Measurements from ENCODE around the gene CDC42EP4. TPM values are rescaled to one million over a fixed set of nuclear protein-coding genes. Genes with fewer than 3 reads are reported as not detected.

CDC42EP4 gene
- total and polyA plus RNA-seq, 2 experiments from 2014 or later = 62.4 to 82.7 TPM

DNA sequence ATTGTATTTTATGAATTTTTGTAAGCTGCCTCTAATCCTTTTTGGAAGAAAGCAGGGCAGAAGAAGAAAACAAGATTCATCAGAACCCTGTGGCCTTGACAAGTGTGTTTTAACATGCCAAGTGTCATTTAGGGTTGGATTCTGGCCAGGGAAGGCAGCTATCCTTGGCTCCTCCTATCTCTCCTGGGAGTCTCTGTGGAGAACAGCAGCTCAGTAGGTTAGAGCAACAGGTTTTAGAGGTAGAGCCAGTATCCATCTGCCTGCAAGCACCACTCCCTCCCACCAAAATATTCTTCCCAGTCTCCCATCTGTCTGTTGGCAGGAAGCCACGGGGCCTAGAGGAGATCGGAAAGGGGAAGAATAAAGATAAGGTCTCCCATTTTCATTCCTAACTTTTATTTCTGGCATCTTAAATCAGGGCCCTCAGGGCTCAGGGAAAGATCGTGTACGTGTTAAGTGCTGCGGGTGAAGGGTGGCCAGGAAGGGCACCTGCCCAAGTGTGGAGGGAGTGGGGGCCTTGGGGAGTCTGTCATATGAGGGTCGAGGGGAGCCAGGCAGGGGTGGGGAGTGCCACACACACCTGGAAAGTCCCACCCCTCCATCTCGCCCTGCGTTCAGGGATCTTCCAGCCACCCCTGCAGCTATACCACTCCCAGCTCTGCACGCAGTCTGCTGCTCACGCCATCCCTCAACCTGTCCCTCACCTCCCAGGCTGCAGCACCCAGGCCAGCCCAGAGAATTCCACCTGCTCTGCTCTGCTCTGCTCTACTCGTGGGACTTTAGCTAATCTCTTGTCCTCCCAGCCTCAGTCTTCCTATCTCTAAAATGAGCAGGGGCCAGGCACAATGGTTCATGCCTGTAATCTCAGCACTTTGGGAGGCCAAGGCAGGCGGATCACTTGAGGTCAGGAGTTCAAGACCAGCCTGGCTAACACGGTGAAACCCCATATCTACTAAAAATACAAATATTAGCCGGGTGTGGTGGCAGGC lies 33.0 kb downstream of the CDC42EP4 start:
- H2AFZ ChIP-seq = no peak overlapping the region
- WGBS (ENCODE audit: low lambda C conversion rate, missing lambda C conversion rate) = 48% methylated on average over 12 of the region's 14 CpGs
- no peak overlapping the region for H3K4me3 ChIP-seq
- no peaks in the 10 kb centered on the region for H3K36me3 ChIP-seq (replicated peaks; ENCODE audit: insufficient read depth, low read depth)
- DNase-seq (ENCODE audit: low spot score) = peak; percentile 33
- H3K9me2 ChIP-seq (replicated peaks; ENCODE audit: insufficient read depth) = no peaks in the 10 kb centered on the region
- no peaks in the 10 kb centered on the region for H3K9me3 ChIP-seq (ENCODE audit: low read depth)
- peak overlapping the region; percentile 34 for H3K4me2 ChIP-seq
- H4K20me1 ChIP-seq (ENCODE audit: insufficient read depth, poor library complexity, severe bottlenecking) = peaks cover 28% of the 10 kb centered on the region
- peaks cover 9% of the 10 kb centered on the region for H3K79me2 ChIP-seq
- H3K4me1 ChIP-seq (ENCODE audit: insufficient read depth) = peaks cover 14% of the 10 kb centered on the region
- no peaks in the 10 kb centered on the region for H3K27me3 ChIP-seq
- H3K27ac ChIP-seq = peak overlapping the region; percentile 26
- TF ChIP-seq, protein P1, sequence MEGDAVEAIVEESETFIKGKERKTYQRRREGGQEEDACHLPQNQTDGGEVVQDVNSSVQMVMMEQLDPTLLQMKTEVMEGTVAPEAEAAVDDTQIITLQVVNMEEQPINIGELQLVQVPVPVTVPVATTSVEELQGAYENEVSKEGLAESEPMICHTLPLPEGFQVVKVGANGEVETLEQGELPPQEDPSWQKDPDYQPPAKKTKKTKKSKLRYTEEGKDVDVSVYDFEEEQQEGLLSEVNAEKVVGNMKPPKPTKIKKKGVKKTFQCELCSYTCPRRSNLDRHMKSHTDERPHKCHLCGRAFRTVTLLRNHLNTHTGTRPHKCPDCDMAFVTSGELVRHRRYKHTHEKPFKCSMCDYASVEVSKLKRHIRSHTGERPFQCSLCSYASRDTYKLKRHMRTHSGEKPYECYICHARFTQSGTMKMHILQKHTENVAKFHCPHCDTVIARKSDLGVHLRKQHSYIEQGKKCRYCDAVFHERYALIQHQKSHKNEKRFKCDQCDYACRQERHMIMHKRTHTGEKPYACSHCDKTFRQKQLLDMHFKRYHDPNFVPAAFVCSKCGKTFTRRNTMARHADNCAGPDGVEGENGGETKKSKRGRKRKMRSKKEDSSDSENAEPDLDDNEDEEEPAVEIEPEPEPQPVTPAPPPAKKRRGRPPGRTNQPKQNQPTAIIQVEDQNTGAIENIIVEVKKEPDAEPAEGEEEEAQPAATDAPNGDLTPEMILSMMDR (IDR thresholded peaks at IDR 0.05; ENCODE audit: poor library complexity) = no peak
- TF ChIP-seq EZH2 (IDR thresholded peaks at IDR 0.05; ENCODE audit: borderline replicate concordance) (no peak), EZH2phosphoT487 (IDR thresholded peaks at IDR 0.05; ENCODE audit: low read depth, severe bottlenecking, unreplicated experiment) (no peak)

DNA sequence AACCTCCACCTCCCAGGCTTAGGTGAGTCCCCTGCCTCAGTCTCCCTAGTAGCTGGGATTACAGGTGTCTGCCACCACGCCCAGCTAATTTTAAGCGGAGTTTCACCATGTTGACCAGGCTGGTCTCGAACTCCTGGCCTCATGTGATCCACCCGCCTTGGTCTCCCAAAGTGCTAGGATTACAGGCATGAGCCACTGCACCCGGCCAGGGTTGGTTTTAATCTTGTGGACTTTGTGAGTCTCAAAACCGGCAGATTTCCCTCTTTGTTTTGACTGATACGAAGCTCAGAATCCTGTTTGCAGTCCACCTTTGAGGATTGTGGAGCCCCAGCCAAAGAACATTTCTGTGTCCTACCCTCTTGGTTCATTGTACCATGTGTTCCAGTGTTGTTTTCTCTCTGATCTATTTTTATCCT lies 33.7 kb downstream of the CDC42EP4 start:
- Histone ChIP-seq H3K27me3 (no peaks in the 10 kb centered on the region), H3K79me2 (peaks cover 4% of the 10 kb centered on the region), H3K4me1 (ENCODE audit: insufficient read depth) (peaks cover 13% of the 10 kb centered on the region), H3K4me2 (no peak overlapping the region), H3K36me3 (replicated peaks; ENCODE audit: insufficient read depth, low read depth) (no peaks in the 10 kb centered on the region), H3K9me2 (replicated peaks; ENCODE audit: insufficient read depth) (no peaks in the 10 kb centered on the region), H3K4me3 (no peak overlapping the region), H3K27ac (peak overlapping the region; percentile 26), H4K20me1 (ENCODE audit: insufficient read depth, poor library complexity, severe bottlenecking) (peaks cover 21% of the 10 kb centered on the region), H2AFZ (no peak overlapping the region), H3K9me3 (ENCODE audit: low read depth) (no peaks in the 10 kb centered on the region)
- 56% methylated on average over 7 of the region's 7 CpGs for WGBS (ENCODE audit: low lambda C conversion rate, missing lambda C conversion rate)
- TF ChIP-seq, protein P1 (IDR thresholded peaks at IDR 0.05; ENCODE audit: poor library complexity) = no peak
- TF ChIP-seq EZH2phosphoT487 (IDR thresholded peaks at IDR 0.05; ENCODE audit: low read depth, severe bottlenecking, unreplicated experiment) (no peak), EZH2 (IDR thresholded peaks at IDR 0.05; ENCODE audit: borderline replicate concordance) (no peak)
- no peak for DNase-seq (ENCODE audit: low spot score)

DNA sequence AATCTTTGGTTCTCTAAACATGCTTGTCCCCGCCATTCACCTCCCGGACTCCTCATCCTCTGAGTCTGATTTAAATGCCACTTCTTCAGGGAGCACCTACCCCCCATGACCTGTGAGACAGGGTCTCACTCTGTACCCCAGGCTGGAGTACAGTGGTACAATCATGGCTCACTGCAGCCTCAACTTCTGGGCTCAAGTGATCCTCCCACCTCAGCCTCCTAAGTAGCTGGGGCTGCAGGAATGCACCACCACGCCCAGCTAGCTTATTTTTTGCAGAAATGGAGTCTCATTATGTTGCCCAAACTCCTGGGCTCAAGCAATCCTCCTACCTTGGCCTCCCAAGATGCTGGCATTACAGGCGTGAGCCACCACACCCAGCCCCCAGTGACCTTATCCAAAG lies 37.3 kb downstream of the CDC42EP4 start:
- DNase-seq (ENCODE audit: low spot score) = no peak
- H3K9me2 ChIP-seq (replicated peaks; ENCODE audit: insufficient read depth) = no peaks in the 10 kb centered on the region
- H3K4me3 ChIP-seq = no peak overlapping the region
- H3K27me3 ChIP-seq = no peaks in the 10 kb centered on the region
- no peak overlapping the region for H3K4me2 ChIP-seq
- H3K79me2 ChIP-seq = no peaks in the 10 kb centered on the region
- no peaks in the 10 kb centered on the region for H3K36me3 ChIP-seq (replicated peaks; ENCODE audit: insufficient read depth, low read depth)
- no peaks in the 10 kb centered on the region for H3K9me3 ChIP-seq (ENCODE audit: low read depth)
- 100% methylated on average over 4 of the region's 4 CpGs for WGBS (ENCODE audit: low lambda C conversion rate, missing lambda C conversion rate)
- H4K20me1 ChIP-seq (ENCODE audit: insufficient read depth, poor library complexity, severe bottlenecking) = peaks cover 6% of the 10 kb centered on the region
- H2AFZ ChIP-seq = no peak overlapping the region
- H3K27ac ChIP-seq = no peak overlapping the region
- TF ChIP-seq, protein P1 (IDR thresholded peaks at IDR 0.05; ENCODE audit: poor library complexity) = no peak
- TF ChIP-seq EZH2phosphoT487 (IDR thresholded peaks at IDR 0.05; ENCODE audit: low read depth, severe bottlenecking, unreplicated experiment) = no peak
- TF ChIP-seq EZH2 (IDR thresholded peaks at IDR 0.05; ENCODE audit: borderline replicate concordance) = no peak
- peaks cover 13% of the 10 kb centered on the region for H3K4me1 ChIP-seq (ENCODE audit: insufficient read depth)
